Daoy (cell line): Measurements from ENCODE around the gene LRRK1. TPM values are rescaled to one million over a fixed set of nuclear protein-coding genes. Genes with fewer than 3 reads are reported as not detected.

Experiments used
- DNase-seq: peaks from one replicate; pipeline ENCODE4 v3.0.0-alpha.2; 2015; ENCODE audit warnings: low read depth
- total RNA-seq: library from RNA; depleted of rRNA; stranded (reverse); fragments of >200 nt; shearing (Covaris generic); gene quantifications from 2 replicates; pipeline ENCODE4 v1.2.3, GENCODE V29; 2014; rRNA removed

LRRK1 gene, protein sequence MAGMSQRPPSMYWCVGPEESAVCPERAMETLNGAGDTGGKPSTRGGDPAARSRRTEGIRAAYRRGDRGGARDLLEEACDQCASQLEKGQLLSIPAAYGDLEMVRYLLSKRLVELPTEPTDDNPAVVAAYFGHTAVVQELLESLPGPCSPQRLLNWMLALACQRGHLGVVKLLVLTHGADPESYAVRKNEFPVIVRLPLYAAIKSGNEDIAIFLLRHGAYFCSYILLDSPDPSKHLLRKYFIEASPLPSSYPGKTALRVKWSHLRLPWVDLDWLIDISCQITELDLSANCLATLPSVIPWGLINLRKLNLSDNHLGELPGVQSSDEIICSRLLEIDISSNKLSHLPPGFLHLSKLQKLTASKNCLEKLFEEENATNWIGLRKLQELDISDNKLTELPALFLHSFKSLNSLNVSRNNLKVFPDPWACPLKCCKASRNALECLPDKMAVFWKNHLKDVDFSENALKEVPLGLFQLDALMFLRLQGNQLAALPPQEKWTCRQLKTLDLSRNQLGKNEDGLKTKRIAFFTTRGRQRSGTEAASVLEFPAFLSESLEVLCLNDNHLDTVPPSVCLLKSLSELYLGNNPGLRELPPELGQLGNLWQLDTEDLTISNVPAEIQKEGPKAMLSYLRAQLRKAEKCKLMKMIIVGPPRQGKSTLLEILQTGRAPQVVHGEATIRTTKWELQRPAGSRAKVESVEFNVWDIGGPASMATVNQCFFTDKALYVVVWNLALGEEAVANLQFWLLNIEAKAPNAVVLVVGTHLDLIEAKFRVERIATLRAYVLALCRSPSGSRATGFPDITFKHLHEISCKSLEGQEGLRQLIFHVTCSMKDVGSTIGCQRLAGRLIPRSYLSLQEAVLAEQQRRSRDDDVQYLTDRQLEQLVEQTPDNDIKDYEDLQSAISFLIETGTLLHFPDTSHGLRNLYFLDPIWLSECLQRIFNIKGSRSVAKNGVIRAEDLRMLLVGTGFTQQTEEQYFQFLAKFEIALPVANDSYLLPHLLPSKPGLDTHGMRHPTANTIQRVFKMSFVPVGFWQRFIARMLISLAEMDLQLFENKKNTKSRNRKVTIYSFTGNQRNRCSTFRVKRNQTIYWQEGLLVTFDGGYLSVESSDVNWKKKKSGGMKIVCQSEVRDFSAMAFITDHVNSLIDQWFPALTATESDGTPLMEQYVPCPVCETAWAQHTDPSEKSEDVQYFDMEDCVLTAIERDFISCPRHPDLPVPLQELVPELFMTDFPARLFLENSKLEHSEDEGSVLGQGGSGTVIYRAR (N-terminal part only)
- 7.1 and 7.2 TPM in 2 replicates for total RNA-seq

DNA sequence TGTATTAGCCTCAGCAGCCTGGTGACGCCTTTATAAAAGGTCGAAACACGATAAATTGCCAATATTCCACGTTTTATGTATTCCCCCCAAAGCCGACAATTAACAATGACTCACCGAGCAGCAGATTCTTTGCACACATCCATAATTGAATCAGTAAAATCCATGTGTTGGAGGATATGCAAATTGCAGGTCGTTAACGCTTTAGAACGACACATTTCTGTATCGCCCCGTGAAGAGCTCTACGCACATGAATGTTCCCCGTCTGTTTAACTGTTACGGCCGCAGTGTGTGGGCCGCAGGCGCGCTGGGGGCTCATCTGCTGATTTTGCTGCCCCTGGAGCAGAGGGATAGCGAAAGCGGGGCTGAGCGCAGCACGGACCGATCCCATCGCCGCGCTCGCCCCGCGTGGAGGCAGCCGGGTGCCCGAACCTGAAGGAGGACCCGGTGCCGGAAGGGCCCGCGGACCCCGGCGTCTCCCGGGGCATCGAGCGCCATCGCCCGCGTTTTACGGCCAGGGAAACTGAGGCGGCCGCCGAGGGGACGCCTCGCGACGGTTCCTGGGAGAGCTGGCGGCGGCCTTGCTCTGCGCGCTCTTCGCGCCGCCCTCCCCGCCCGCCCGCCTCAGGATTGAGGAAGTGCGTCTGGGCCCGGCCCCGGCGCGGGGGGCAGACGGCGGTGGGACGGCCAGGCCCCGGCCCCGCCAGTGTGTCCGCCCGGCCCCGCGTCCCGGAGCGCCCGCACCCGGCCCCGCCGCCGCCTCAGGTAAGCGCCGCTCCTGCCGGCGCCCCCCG is at the start of gene LRRK1:
Gene LRRK1 (plus strand): TSS at position 668 of the 791 bp plus-strand sequence. CDS start 5,276 bp downstream, outside the sequence.
- peak; percentile 50 for DNase-seq

GRCh38 chr15:100873029-100873677 is 46.0 kb upstream of the LRRK1 start:
- DNase-seq, result peak; percentile 71

DNA sequence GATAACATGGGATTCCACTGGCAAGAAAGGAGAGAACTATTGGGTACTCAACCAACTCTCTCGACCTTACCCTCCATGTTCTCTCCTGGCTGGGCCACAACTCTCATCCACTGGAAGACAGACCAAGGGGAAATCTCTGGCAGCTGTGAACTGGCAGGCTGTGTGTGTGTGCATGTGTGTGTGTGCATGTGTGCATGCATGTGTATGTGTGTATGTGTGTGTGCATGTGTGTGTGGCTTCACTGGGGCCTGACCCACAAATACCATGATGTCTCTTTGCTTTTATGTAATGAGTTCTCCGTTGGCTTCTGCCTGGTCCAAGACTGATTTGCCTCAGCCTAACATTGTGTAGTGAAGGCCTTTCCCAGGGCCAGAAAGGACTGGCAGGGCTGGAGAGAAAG is 43.7 kb upstream of the LRRK1 start:
- no peak for DNase-seq

DNA sequence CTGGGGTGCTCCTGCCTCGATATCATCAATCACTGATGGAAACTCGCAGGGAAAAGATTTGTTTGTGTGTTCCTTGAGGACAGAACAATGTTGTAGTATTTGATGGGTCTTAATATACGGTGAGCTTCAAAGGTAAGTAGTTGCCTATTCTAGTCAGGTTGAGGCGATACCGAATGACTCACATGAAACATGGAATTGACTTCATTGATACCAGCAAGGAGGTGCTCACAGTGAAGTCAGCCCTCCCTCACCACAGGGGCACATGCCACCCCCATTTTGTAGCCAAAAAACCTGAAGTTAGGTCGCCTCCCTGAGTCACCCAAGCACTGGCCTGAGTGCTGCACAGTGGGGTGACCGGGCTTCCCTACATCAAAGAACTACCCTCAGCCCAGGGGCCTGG is 43.2 kb upstream of the LRRK1 start:
- DNase-seq, result no peak

DNA sequence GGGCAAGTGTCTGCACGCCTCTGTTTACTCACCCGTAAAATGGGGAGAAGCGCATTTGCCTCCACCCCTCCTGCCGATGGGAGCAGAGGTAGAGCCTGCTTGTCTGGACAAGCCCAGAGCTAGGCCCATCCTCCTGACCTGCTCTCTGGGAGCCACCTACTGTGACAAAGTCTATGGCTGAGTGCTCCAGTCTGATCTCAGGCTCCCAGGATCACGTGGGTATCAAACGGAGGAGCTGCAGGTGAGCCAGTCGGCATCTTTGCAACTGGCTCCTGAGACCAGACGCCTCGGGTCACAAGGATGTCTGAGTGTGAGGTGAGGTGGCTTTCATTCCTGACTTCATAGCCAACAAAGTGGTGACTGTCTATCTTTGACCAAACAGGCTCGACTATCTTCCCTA is 41.6 kb upstream of the LRRK1 start:
- no peak for DNase-seq

- no peak for DNase-seq
Measured at GRCh38 chr15:100878130-100878529, 41.0 kb upstream of the LRRK1 start.

GRCh38 chr15:100878648-100879047 is 40.5 kb upstream of the LRRK1 start:
- DNase-seq, result no peak

- no peak for DNase-seq
Measured at GRCh38 chr15:100879061-100879463, 40.1 kb upstream of the LRRK1 start.

DNA sequence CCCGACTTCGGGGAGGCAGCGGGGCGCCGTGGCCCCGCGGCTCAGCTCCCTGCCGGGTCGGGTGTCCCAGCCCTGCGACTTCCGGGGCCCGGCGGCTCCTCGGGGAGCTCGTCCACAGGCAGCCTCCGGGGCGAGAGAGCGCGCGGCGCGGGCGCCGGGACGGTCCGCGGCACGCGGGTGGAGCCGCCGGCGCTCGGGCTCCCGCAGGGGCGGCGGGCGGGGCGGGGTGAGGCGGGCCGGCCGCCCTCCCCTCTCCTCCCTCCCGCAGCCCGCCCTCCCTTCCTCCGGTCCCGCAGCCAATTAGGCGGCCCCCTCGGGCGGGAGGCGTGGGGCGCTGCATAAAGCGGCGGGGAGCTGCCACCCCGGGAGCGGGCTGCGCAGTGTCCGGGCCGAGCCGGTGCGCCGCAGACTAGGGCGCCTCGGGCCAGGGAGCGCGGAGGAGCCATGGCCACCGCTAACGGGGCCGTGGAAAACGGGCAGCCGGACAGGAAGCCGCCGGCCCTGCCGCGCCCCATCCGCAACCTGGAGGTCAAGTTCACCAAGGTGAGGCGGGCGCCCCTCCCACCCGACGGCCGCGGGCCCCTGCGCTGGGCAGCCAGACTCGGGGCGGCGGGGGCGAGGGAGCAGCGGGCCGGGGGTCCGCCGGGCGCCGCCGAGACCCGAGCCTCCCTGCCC is 39.6 kb upstream of the LRRK1 start, which contains the start of gene ALDH1A3:
Gene ALDH1A3 (plus strand): TSS at position 368 of the 675 bp plus-strand sequence. CDS start 77 bp downstream, at position 445.
- DNase-seq, result peak; percentile 84

DNA sequence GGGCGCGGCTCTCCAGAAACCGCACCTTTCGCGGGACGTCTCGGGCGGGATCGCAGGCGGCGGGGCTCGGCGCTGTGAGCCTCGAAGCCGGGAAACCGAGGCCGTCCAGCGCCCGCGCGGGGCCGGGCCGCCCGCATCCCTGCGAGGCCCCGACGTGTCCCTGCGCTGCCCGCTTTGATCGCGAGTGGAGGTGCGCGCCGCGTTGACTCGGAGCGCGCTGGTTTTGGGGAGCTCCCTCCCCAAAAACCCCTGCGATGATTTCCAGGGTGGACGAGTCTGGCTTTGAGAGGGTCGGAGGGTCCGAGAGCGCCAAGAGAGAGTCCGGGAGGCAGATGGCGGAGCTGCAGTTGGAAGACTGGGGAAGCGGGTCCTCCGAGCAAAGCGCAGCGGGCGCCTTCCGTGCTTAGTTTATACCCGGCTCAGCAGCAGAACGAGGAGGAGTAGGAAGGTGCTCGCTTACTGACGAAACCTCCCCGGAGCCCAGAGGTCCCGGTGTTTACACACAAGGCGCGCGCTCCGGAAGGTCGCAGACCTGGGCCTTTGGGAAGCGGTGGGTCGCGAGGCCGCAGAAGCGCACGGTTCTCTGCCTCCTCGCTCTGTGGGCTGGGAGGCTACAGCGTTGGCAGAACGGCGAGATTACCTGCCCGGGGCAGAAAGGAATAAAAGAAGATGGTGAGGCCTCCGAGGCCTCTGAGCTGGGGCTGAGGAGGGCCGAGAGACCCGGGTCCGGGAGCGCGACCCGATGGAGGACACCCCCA is 38.8 kb upstream of the LRRK1 start:
- DNase-seq, result no peak

GRCh38 chr15:100880897-100881242 is 38.3 kb upstream of the LRRK1 start:
- DNase-seq, result no peak

- DNase-seq, result no peak
Measured at GRCh38 chr15:100881573-100882336, 37.4 kb upstream of the LRRK1 start.

DNA sequence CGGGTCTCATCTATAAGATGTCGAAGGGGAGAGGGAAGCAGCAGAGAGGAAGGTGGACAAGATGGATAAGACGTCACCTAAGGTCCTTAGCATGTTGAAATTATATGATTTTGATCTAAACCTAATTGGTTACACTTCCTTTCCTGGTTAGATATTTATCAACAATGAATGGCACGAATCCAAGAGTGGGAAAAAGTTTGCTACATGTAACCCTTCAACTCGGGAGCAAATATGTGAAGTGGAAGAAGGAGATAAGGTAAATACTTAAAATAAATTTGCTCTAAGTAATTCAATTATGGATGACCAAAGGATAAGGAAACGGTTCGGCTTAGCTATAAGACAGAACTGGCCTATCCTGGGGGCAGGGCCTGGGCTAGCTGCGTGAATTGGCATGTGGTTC is 34.0 kb upstream of the LRRK1 start:
- no peak for DNase-seq

- DNase-seq, result no peak
Measured at GRCh38 chr15:100885811-100886210, 33.3 kb upstream of the LRRK1 start.

DNA sequence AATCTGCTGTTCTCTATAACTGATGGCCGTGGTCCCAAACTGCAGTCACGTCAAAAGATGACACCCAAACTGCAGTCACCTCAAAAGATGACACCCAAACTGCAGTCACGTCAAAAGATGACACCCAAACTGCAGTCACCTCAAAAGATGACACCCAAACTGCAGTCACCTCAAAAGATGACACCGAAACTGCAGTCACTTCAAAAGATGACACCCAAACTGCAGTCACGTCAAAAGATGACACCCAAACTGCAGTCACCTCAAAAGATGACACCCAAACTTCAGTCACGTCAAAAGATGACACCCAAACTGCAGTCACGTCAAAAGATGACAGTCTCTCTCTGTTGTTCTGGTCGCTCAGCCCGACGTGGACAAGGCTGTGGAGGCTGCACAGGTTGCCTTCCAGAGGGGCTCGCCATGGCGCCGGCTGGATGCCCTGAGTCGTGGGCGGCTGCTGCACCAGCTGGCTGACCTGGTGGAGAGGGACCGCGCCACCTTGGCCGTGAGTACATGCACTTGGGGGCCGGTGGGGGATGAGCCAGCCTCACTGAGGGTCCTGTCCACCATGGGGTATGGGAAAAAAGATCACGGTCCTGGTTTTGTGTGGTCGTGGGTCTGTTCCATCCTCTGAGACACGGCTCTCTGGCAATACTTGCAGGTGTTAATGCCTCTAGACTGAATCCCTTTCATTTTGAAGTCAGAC is 31.8 kb upstream of the LRRK1 start:
- DNase-seq, result no peak

DNA sequence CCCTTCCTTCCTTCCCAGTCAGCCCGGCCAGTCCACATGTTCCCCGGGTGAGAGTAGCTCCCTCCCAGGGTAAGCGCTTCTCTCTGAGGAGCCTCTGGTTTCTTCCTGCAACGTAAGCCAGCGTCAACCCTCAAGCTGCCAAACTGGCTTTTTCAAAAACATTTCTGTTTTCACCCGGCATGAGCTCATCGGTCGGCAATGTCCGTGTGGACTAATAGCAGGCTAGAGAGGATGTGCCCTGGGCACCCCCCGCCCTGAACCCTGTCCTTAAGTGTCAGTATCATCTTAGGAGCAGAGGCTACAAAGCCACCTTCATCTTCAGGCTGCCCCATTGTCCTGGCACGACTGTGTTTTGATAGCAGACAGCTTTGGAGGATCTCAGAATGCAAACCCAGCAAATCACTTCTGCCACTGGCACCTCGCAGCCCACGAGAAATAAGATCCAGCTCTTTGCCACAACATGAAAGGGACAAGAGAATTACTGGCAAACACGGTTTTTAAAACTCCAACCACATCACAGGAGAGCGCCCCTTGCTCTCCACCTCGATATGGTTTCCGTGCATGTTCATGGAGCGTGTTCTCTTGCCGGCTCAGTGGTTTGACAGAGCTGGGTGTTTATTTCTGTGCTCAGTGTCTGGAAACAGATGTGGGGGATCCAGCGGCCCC is 29.6 kb upstream of the LRRK1 start:
- peak; percentile 65 for DNase-seq

GRCh38 chr15:100890051-100890720 is 29.0 kb upstream of the LRRK1 start:
- no peak for DNase-seq
